Measurements from ENCODE around the gene PRSS8. TPM values are rescaled to one million over a fixed set of nuclear protein-coding genes. Genes with fewer than 3 reads are reported as not detected.

The PRSS8 gene
- total RNA-seq, 5 donors from 2014 or later (not counting 1 experiment from before 2014, with no cell fraction given): 0.43 to 1.1 (median 0.55) TPM; not detected in 2

- peak overlapping the region; percentile 64 to 99 (median 91) for H3K4me3 Mint-ChIP-seq
- POLR2A ChIA-PET: interaction anchor here in 1 of 2 donors (0.9 kb wide), 1 partner anchor 29 kb away, joined by 3 read pairs; no protein-coding TSS in a partner anchor
Measured at GRCh38 chr16:31093132-31093703, 42.3 kb downstream of the PRSS8 start.

GRCh38 chr16:31092330-31092729, 43.2 kb downstream of the PRSS8 start:
- ChIA-PET CTCF (interaction anchor here in 1 of 2 donors (0.6 to 1.3 kb wide), 2 partner anchors 50 to 69 kb away, joined by 3 to 8 read pairs; no protein-coding TSS in a partner anchor), POLR2A (no interaction called here)
- no peak overlapping the region for H3K4me3 ChIP-seq (ENCODE audit: control insufficient read depth in 1 of 2, extremely low read depth in 1 of 2, low read length in 1 of 2)
- 100% methylated on average over 2 of the region's 5 CpGs for WGBS (ENCODE audit: insufficient coverage)
- H3K4me1 Mint-ChIP-seq: peaks cover 22 to 32% (median 31%) of the 10 kb centered on the region in 3 donors
- H3K27me3 Mint-ChIP-seq: no peaks in the 10 kb centered on the region
- H3K9me3 ChIP-seq: no peaks in the 10 kb centered on the region
- H3K27ac Mint-ChIP-seq: peak overlapping the region in 1 of 2 donors; percentile 44
- H3K4me3 Mint-ChIP-seq: peak overlapping the region; percentile 0 to 99 (median 10)
- no peaks in the 10 kb centered on the region for H3K27me3 ChIP-seq (replicated peaks in 1 of 2; ENCODE audit: control insufficient read depth in 2 of 2, extremely low read depth in 1 of 2, insufficient read depth in 2 of 2, low read length in 1 of 2)
- no peak overlapping the region for H3K27ac ChIP-seq (ENCODE audit: low read length)
- H3K36me3 Mint-ChIP-seq: peaks cover 10% of the 10 kb centered on the region
- no peaks in the 10 kb centered on the region for H3K9me3 Mint-ChIP-seq
- H3K4me1 ChIP-seq (ENCODE audit: control insufficient read depth in 1 of 2, extremely low read depth in 1 of 2, insufficient read depth in 2 of 2, low read length in 2 of 2): peaks cover 5 to 30% of the 10 kb centered on the region in 2 experiments
- DNase-seq (no peak), ATAC-seq (replicated peaks in 1 of 4) (no peak)
- H3K36me3 ChIP-seq (ENCODE audit: control insufficient read depth in 2 of 2, extremely low read depth in 1 of 2, insufficient read depth in 1 of 2, low read length in 1 of 2): peaks cover 5 to 29% of the 10 kb centered on the region in 2 donors

More at GRCh38 chr16:31093132-31093703, 42.3 kb downstream of the PRSS8 start:
- CTCF ChIA-PET: interaction anchor here in 1 of 2 donors (1.3 kb wide), 1 partner anchor 49 kb away, joined by 8 read pairs; no protein-coding TSS in a partner anchor
- no peaks in the 10 kb centered on the region for H3K9me3 ChIP-seq
- H3K27ac Mint-ChIP-seq: peak overlapping the region in 1 of 2 donors; percentile 44
- 86% methylated on average over 5 of the region's 17 CpGs for WGBS (ENCODE audit: insufficient coverage)
- peaks cover 22 to 32% (median 31%) of the 10 kb centered on the region in 3 donors for H3K4me1 Mint-ChIP-seq
- H3K9me3 Mint-ChIP-seq: no peaks in the 10 kb centered on the region
- H3K36me3 ChIP-seq (ENCODE audit: control insufficient read depth in 2 of 2, extremely low read depth in 1 of 2, insufficient read depth in 1 of 2, low read length in 1 of 2): peaks cover 5 to 25% of the 10 kb centered on the region in 2 donors
- H3K27me3 ChIP-seq (replicated peaks in 1 of 2; ENCODE audit: control insufficient read depth in 2 of 2, extremely low read depth in 1 of 2, insufficient read depth in 2 of 2, low read length in 1 of 2): no peaks in the 10 kb centered on the region
- ATAC-seq (replicated peaks in 1 of 4): no peak
- H3K36me3 Mint-ChIP-seq: peaks cover 10% of the 10 kb centered on the region
- no peaks in the 10 kb centered on the region for H3K27me3 Mint-ChIP-seq
- DNase-seq: no peak
- no peak overlapping the region for H3K27ac ChIP-seq (ENCODE audit: low read length)
- peaks cover 5 to 30% of the 10 kb centered on the region in 2 experiments for H3K4me1 ChIP-seq (ENCODE audit: control insufficient read depth in 1 of 2, extremely low read depth in 1 of 2, insufficient read depth in 2 of 2, low read length in 2 of 2)
- H3K4me3 ChIP-seq (ENCODE audit: control insufficient read depth in 1 of 2, extremely low read depth in 1 of 2, low read length in 1 of 2): no peak overlapping the region

GRCh38 chr16:31090540-31090939, 45.0 kb downstream of the PRSS8 start:
- peaks cover 5 to 35% of the 10 kb centered on the region in 2 donors for H3K36me3 ChIP-seq (ENCODE audit: control insufficient read depth in 2 of 2, extremely low read depth in 1 of 2, insufficient read depth in 1 of 2, low read length in 1 of 2)
- Mint-ChIP-seq H3K9me3 (no peaks in the 10 kb centered on the region), H3K4me1 (peaks cover 25 to 26% (median 26%) of the 10 kb centered on the region in 3 donors), H3K27me3 (no peaks in the 10 kb centered on the region), H3K36me3 (peaks cover 12% of the 10 kb centered on the region), H3K27ac (no peak overlapping the region), H3K4me3 (no peak overlapping the region)
- no peak overlapping the region for H3K4me3 ChIP-seq (ENCODE audit: control insufficient read depth in 1 of 2, extremely low read depth in 1 of 2, low read length in 1 of 2)
- H3K27ac ChIP-seq (ENCODE audit: low read length): no peak overlapping the region
- no peaks in the 10 kb centered on the region for H3K27me3 ChIP-seq (replicated peaks in 1 of 2; ENCODE audit: control insufficient read depth in 2 of 2, extremely low read depth in 1 of 2, insufficient read depth in 2 of 2, low read length in 1 of 2)
- POLR2A ChIA-PET: no interaction called here
- CTCF ChIA-PET: no interaction called here
- 95% methylated on average over 2 of the region's 2 CpGs for WGBS (ENCODE audit: insufficient coverage)
- ATAC-seq (replicated peaks in 1 of 4) (no peak), DNase-seq (no peak)
- H3K9me3 ChIP-seq: no peaks in the 10 kb centered on the region
- peaks cover 5 to 26% of the 10 kb centered on the region in 2 experiments for H3K4me1 ChIP-seq (ENCODE audit: control insufficient read depth in 1 of 2, extremely low read depth in 1 of 2, insufficient read depth in 2 of 2, low read length in 2 of 2)

- Histone ChIP-seq H3K27me3 (replicated peaks in 1 of 2; ENCODE audit: control insufficient read depth in 2 of 2, extremely low read depth in 1 of 2, insufficient read depth in 2 of 2, low read length in 1 of 2) (no peaks in the 10 kb centered on the region), H3K27ac (ENCODE audit: low read length) (no peak overlapping the region), H3K4me3 (ENCODE audit: control insufficient read depth in 1 of 2, extremely low read depth in 1 of 2, low read length in 1 of 2) (no peak overlapping the region), H3K9me3 (no peaks in the 10 kb centered on the region), H3K36me3 (ENCODE audit: control insufficient read depth in 2 of 2, extremely low read depth in 1 of 2, insufficient read depth in 1 of 2, low read length in 1 of 2) (peaks cover 11 to 45% of the 10 kb centered on the region in 2 donors), H3K4me1 (ENCODE audit: control insufficient read depth in 1 of 2, extremely low read depth in 1 of 2, insufficient read depth in 2 of 2, low read length in 2 of 2) (peaks cover 5 to 17% of the 10 kb centered on the region in 2 experiments)
- ATAC-seq (replicated peaks in 1 of 4) (no peak), DNase-seq (no peak)
- Mint-ChIP-seq H3K4me3 (no peak overlapping the region), H3K9me3 (no peaks in the 10 kb centered on the region), H3K36me3 (peaks cover 12% of the 10 kb centered on the region), H3K27me3 (no peaks in the 10 kb centered on the region), H3K4me1 (peaks cover 15 to 18% (median 16%) of the 10 kb centered on the region in 3 donors), H3K27ac (no peak overlapping the region)
- POLR2A ChIA-PET: no interaction called here
- WGBS (ENCODE audit: insufficient coverage): no CpG with 5 or more reads among the region's 8 CpGs
- CTCF ChIA-PET: no interaction called here
Measured at GRCh38 chr16:31089199-31089598, 46.3 kb downstream of the PRSS8 start.

- H3K36me3 Mint-ChIP-seq: peaks cover 12% of the 10 kb centered on the region
- no peak within 1 kb of the TSS for H3K4me3 Mint-ChIP-seq
- H3K27me3 Mint-ChIP-seq: no peaks in the 10 kb centered on the region
- Histone ChIP-seq H3K36me3 (ENCODE audit: control insufficient read depth in 2 of 2, extremely low read depth in 1 of 2, insufficient read depth in 1 of 2, low read length in 1 of 2) (peaks cover 11 to 51% of the 10 kb centered on the region in 2 donors), H3K4me3 (ENCODE audit: control insufficient read depth in 1 of 2, extremely low read depth in 1 of 2, low read length in 1 of 2) (no peak within 1 kb of the TSS), H3K27me3 (replicated peaks in 1 of 2; ENCODE audit: control insufficient read depth in 2 of 2, extremely low read depth in 1 of 2, insufficient read depth in 2 of 2, low read length in 1 of 2) (no peaks in the 10 kb centered on the region), H3K27ac (ENCODE audit: low read length) (no peak within 1 kb of the TSS), H3K4me1 (ENCODE audit: control insufficient read depth in 1 of 2, extremely low read depth in 1 of 2, insufficient read depth in 2 of 2, low read length in 2 of 2) (peaks cover 0 to 11% of the 10 kb centered on the region in 2 experiments), H3K9me3 (no peaks in the 10 kb centered on the region)
- peaks cover 10 to 12% (median 10%) of the 10 kb centered on the region in 3 donors for H3K4me1 Mint-ChIP-seq
- no peak for ATAC-seq (replicated peaks in 1 of 4)
- DNase-seq: no peak
- WGBS (ENCODE audit: insufficient coverage): 96% methylated on average over 11 of the region's 15 CpGs
- no peak within 1 kb of the TSS for H3K27ac Mint-ChIP-seq
- no peaks in the 10 kb centered on the region for H3K9me3 Mint-ChIP-seq
- ChIA-PET CTCF (no interaction called here), POLR2A (no interaction called here)
Measured at GRCh38 chr16:31088459-31089183, 46.9 kb downstream of the PRSS8 start, which contains the start of gene PRSS53. Gene PRSS53 (minus strand): TSS chr16:31088943. CDS start chr16:31088809, 134 bp downstream.

- no peaks in the 10 kb centered on the region for H3K27me3 ChIP-seq (replicated peaks in 1 of 2; ENCODE audit: control insufficient read depth in 2 of 2, extremely low read depth in 1 of 2, insufficient read depth in 2 of 2, low read length in 1 of 2)
- Mint-ChIP-seq H3K4me1 (peaks cover 7 to 12% (median 10%) of the 10 kb centered on the region in 3 donors), H3K27ac (no peak overlapping the region), H3K36me3 (peaks cover 12% of the 10 kb centered on the region), H3K4me3 (no peak overlapping the region), H3K27me3 (no peaks in the 10 kb centered on the region), H3K9me3 (no peaks in the 10 kb centered on the region)
- no peak overlapping the region for H3K27ac ChIP-seq (ENCODE audit: low read length)
- CTCF ChIA-PET: no interaction called here
- H3K4me1 ChIP-seq (ENCODE audit: control insufficient read depth in 1 of 2, extremely low read depth in 1 of 2, insufficient read depth in 2 of 2, low read length in 2 of 2): peaks cover 0 to 5% of the 10 kb centered on the region in 2 experiments
- DNase-seq: no peak
- no peaks in the 10 kb centered on the region for H3K9me3 ChIP-seq
- no CpG with 5 or more reads among the region's 5 CpGs for WGBS (ENCODE audit: insufficient coverage)
- ATAC-seq (replicated peaks in 1 of 4): no peak
- POLR2A ChIA-PET: no interaction called here
- H3K4me3 ChIP-seq (ENCODE audit: control insufficient read depth in 1 of 2, extremely low read depth in 1 of 2, low read length in 1 of 2): no peak overlapping the region
- peaks cover 11 to 51% of the 10 kb centered on the region in 2 donors for H3K36me3 ChIP-seq (ENCODE audit: control insufficient read depth in 2 of 2, extremely low read depth in 1 of 2, insufficient read depth in 1 of 2, low read length in 1 of 2)
Measured at GRCh38 chr16:31087971-31088370, 47.6 kb downstream of the PRSS8 start.
